ENCODE data around the gene RALGAPA1. TPM values are rescaled to one million over a fixed set of nuclear protein-coding genes. Genes with fewer than 3 reads are reported as not detected.

RALGAPA1 gene
- total and polyA plus RNA-seq, 2 of the 13 experiments (the other 11 are each of a cell fraction or from before 2014, with no cell fraction given), result 65.0 to 89.2 TPM

GRCh38 chr14:35826218-35826951 lies 17.3 kb upstream of the RALGAPA1 start, which contains the start of gene BRMS1L (continued):
- TF ChIP-seq ZNF256 (CRISPR knock-in tag; conservative IDR thresholded peaks at IDR 0.05), result peak; percentile 98; the same call in 1 of the 2 replicates
- TF ChIP-seq MTF2 (CRISPR knock-in tag; IDR thresholded peaks at IDR 0.05; ENCODE audit: borderline replicate concordance), result no peak; the same call in 1 of the 2 replicates
- TF ChIP-seq ZNF160 (CRISPR knock-in tag; IDR thresholded peaks at IDR 0.05), result peak; percentile 87; the same call in 1 of the 2 replicates
- TF ChIP-seq CAMTA2 (CRISPR knock-in tag; IDR thresholded peaks at IDR 0.05; ENCODE audit: borderline replicate concordance), result peak; percentile 100
- TF ChIP-seq SMAD1 (CRISPR knock-in tag; IDR thresholded peaks at IDR 0.05; ENCODE audit: borderline replicate concordance, low read depth), result peak; percentile 100
- peak; percentile 97 for TF ChIP-seq KMT2A (CRISPR knock-in tag; IDR thresholded peaks at IDR 0.05)
- peak; percentile 100 for TF ChIP-seq KDM2A (CRISPR knock-in tag; IDR thresholded peaks at IDR 0.05; ENCODE audit: borderline replicate concordance, low read depth)
- TF ChIP-seq MAFG (CRISPR knock-in tag; IDR thresholded peaks at IDR 0.05), result no peak
- peak; percentile 83 for TF ChIP-seq ATF3 (CRISPR knock-in tag; IDR thresholded peaks at IDR 0.05)
- TF ChIP-seq, protein P1, sequence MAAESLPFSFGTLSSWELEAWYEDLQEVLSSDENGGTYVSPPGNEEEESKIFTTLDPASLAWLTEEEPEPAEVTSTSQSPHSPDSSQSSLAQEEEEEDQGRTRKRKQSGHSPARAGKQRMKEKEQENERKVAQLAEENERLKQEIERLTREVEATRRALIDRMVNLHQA (CRISPR knock-in tag; IDR thresholded peaks at IDR 0.05), result peak; percentile 95
- peak; percentile 96 for TF ChIP-seq ZNF331 (CRISPR knock-in tag; IDR thresholded peaks at IDR 0.05)
- 0 out of 4 replicates have a peak, but pooled peaks of 1 of the 2 experiments have one; percentile 41 for TF ChIP-seq REST (IDR thresholded peaks at IDR 0.05; ENCODE audit: borderline replicate concordance in 1 of 2, low read depth in 1 of 2, low read length in 2 of 2)
- TF ChIP-seq, protein P2, sequence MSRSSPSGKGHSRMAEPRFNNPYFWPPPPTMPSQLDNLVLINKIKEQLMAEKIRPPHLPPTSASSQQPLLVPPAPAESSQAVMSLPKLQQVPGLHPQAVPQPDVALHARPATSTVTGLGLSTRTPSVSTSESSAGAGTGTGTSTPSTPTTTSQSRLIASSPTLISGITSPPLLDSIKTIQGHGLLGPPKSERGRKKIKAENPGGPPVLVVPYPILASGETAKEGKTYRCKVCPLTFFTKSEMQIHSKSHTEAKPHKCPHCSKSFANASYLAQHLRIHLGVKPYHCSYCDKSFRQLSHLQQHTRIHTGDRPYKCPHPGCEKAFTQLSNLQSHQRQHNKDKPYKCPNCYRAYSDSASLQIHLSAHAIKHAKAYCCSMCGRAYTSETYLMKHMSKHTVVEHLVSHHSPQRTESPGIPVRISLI (CRISPR knock-in tag; IDR thresholded peaks at IDR 0.05; ENCODE audit: borderline replicate concordance), result peak; percentile 83; the same call in 1 of the 2 replicates
- TF ChIP-seq ZNF34 (CRISPR knock-in tag; IDR thresholded peaks at IDR 0.05; ENCODE audit: borderline replicate concordance), result peak; percentile 99; the same call in 1 of the 2 replicates
- TF ChIP-seq ZNF546 (CRISPR knock-in tag; conservative IDR thresholded peaks at IDR 0.05), result peak; percentile 91
- TF ChIP-seq ISX (CRISPR knock-in tag; conservative IDR thresholded peaks at IDR 0.05), result peak; percentile 93; the same call in 1 of the 2 replicates
- TF ChIP-seq SIN3B (IDR thresholded peaks at IDR 0.05; ENCODE audit: low read length), result peak; percentile 73
- TF ChIP-seq CBX5 (CRISPR knock-in tag; IDR thresholded peaks at IDR 0.05; ENCODE audit: borderline replicate concordance), result no peak; the same call in none of the 2 replicates
- peak; percentile 23; the same call in 1 of the 2 replicates for TF ChIP-seq ZNF644 (CRISPR knock-in tag; IDR thresholded peaks at IDR 0.05; ENCODE audit: low read depth)
- TF ChIP-seq KDM4B (CRISPR knock-in tag; IDR thresholded peaks at IDR 0.05), result peak; percentile 97
- peak; percentile 66 for TF ChIP-seq ATF2 (CRISPR knock-in tag; IDR thresholded peaks at IDR 0.05)
- peak; percentile 94 for TF ChIP-seq ZNF768 (CRISPR knock-in tag; IDR thresholded peaks at IDR 0.05)
- TF ChIP-seq FOXA3 (CRISPR knock-in tag; IDR thresholded peaks at IDR 0.05), result peak; percentile 71; the same call in 1 of the 2 replicates
